GM12801 (cell line): ENCODE measurements around the gene ZPBP.

ENCODE experiments used
- CTCF ChIP-seq: IDR thresholded peaks from one replicate; pipeline ENCODE4 v1.5.1; 2011; ENCODE audit warnings: control low read depth; ENCODE audit not compliant: insufficient read length; ENCODE audit errors: extremely low read depth

Gene ZPBP

DNA sequence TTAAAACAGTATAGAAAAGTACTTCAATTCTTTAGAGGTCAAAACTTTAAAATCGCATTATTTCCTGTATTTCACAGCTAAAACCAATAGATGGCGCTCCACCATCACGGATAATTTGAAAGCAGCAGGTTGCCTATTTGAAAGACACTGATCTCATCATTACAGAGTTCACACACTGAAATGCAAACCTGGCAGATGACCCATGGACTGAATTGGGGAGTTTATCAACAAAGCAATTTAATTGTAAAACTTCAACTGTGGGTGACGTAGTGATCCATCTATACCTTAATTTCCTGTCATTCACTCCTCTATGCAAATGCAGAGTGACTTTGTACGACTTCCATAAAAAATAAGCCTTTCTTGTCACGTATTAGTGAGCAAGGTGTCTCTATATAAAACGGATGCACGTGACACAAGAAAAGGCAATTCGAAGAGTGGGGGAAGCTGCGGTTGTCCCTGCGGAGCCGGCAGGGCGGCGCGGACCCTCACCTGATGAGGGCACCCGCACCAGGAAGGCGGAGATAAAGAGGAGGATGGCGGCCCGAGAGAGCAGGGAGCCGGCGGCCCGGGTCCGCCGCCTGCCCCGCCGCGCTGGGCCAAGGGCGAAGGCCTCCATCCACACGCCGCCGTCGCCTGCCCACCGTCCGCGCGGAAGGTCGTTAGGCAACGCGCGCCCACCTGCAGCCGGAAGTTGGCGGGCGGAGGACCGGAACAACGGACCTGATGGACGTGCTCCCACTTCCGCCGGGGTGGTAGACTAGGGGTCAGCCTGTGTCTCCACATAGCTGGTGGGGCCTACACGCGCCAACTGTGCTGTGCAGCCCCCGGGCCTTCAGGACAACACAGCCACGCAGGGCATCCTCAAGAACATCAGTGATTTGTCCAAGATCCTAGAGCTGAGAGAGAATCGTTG, at the start of gene ZPBP:
ZPBP (minus strand) TSS at position 668 of the 913 bp plus-strand sequence; CDS start at position 616, 52 bp downstream.
- no peak for TF ChIP-seq CTCF

- no peak for TF ChIP-seq CTCF
These were observed 49.5 kb upstream of the ZPBP start for GRCh38 chr7:50142425-50143017.

DNA sequence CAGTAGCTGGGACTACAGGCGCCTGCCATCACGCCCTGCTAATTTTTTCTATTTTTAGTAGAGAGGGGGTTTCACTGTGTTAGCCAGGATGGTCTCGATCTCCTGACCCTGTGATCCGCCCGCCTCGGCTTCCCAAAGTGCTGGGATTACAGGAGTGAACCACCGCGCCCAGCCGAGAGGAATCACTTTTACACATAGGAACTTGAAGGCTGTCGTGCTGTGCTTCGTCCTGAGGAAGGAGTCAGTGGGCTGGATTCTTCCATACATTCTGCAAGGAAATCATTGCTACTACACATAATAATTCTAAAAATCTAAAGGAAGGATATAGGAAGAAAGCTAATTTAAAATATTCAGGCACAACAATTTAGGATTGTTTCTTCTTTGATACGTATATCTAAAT, 48.8 kb upstream of the ZPBP start:
- no peak for TF ChIP-seq CTCF

DNA sequence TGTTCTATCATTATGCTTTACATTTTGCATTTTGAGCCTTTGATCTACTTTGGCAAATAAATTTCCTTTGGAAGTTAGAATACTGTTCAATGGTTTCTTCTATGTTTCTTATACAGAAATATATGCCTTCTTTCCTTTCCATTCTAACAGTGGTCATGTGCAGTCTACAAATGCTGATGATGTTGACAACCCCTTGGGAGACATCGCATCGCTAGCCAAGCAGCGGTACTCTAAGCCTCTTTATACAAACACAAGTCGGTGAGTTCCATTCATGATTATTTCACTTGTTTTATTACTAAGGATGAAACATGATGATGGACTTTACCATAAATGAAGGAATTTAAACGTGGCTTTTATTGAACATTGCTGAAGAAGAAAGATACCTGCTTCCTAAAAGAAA, 48.1 kb upstream of the ZPBP start:
- TF ChIP-seq CTCF = no peak

- TF ChIP-seq CTCF = no peak
These were observed 47.6 kb upstream of the ZPBP start for GRCh38 chr7:50140688-50141087.

GRCh38 chr7:50138101-50138500, 45.1 kb upstream of the ZPBP start:
- no peak for TF ChIP-seq CTCF

DNA sequence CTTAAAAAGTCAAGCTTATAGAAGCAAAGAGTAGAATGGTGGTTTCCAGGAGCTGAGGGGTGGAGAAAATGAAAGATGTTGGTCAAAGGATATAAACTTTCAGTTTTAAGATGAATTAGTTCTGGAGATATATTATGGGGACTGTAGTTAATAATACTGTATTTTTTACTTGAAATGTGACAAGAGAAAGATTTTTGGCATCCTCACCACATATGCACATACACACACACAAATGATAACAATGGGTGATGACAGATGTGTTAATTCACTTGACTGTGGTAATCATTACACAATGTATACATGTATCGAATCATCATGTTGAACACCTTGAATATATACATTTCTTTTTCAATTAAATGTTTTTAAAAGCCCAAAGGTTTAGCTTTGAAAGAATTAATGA, 32.7 kb upstream of the ZPBP start:
- TF ChIP-seq CTCF = no peak
